OCI-LY1 (cell line): ENCODE data around the gene PRCP.

Experiments
- EZH2 ChIP-seq: fragments of 200-600 bp; sonication (generic), shearing (Covaris generic); IDR thresholded peaks from 2 replicates; pipeline ENCODE4 v1.8.0; 2017; ENCODE audit warnings: borderline replicate concordance, mixed run types, mild to moderate bottlenecking, antibody characterized with exemption, low read length, moderate library complexity, mixed read lengths
- TF ChIP-seq, protein P1 (sequence below): fragments of 200-600 bp; sonication (generic), shearing (Covaris generic); IDR thresholded peaks from 2 replicates; pipeline ENCODE4 v1.5.1; 2017; ENCODE audit warnings: mild to moderate bottlenecking, antibody characterized with exemption, low read length, moderate library complexity, mixed read lengths

DNA sequence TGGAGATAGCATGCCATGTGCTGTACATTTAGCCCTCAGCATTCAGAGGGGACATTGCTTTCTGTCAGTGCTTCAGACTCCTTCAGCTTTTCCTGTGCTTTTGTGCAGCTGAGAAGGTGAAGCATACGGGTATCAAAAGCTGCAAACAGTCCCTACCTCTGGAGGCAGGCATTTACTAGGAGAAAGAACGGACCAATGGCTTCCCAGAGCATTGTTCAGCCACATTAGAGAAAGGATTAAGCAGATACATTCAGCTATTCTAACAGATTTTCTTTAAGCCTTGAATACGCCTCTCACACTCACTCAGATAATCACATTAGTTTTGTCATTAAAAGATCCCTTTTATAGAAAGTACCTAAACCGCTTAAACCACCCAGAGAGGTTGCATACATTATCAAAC, 85.9 kb downstream of the PRCP start:
- TF ChIP-seq, protein P1, sequence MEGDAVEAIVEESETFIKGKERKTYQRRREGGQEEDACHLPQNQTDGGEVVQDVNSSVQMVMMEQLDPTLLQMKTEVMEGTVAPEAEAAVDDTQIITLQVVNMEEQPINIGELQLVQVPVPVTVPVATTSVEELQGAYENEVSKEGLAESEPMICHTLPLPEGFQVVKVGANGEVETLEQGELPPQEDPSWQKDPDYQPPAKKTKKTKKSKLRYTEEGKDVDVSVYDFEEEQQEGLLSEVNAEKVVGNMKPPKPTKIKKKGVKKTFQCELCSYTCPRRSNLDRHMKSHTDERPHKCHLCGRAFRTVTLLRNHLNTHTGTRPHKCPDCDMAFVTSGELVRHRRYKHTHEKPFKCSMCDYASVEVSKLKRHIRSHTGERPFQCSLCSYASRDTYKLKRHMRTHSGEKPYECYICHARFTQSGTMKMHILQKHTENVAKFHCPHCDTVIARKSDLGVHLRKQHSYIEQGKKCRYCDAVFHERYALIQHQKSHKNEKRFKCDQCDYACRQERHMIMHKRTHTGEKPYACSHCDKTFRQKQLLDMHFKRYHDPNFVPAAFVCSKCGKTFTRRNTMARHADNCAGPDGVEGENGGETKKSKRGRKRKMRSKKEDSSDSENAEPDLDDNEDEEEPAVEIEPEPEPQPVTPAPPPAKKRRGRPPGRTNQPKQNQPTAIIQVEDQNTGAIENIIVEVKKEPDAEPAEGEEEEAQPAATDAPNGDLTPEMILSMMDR = no peak
- no peak for TF ChIP-seq EZH2
